GM10248 (cell line): ENCODE results near the gene MEF2C.

Experiments
- CTCF ChIA-PET: fragments of 300-600 bp; sonication (Branson Sonifier 250); formaldehyde crosslinking; extraction: SDS; loops from one replicate; lab custom pipeline; 2021; ENCODE audit warnings: antibody characterized with exemption; lab: Yijun Ruan, JAX
- POLR2A ChIA-PET: fragments of 350-650 bp; sonication (Branson Sonifier 250); formaldehyde crosslinking; extraction: SDS; loops from one replicate; lab custom pipeline; 2020; ENCODE audit warnings: antibody characterized with exemption; lab: Yijun Ruan, JAX
- DNase-seq: peaks from one replicate; pipeline ENCODE4 v3.0.0; 2012; ENCODE audit errors: extremely low spot score
- TF ChIP-seq, protein P1 (sequence below): IDR thresholded peaks from 2 replicates; pipeline ENCODE4 v1.5.1; 2012; ENCODE audit warnings: mild to moderate bottlenecking, low read depth; ENCODE audit errors: extremely low read depth, missing control alignments, control extremely low read depth

MEF2C gene

DNA sequence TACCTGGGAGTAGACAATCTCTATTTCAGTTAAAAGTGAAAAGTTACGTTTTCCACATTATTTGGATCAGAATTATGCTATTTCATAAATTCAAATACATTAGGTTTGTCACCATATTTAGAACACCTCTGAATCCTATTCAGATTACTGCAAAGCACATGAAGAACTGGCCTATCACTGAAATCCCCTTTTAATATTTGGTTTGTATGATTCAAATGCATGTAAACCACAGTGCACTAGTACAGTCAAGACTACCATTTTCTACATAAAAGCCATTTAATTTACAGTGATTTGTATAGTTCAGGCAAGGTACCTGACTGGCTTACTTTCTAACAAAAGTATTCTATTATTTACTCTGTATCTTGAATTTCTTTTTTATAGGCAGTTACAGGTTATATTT, 212.5 kb downstream of the MEF2C start:
- DNase-seq, result no peak
- TF ChIP-seq, protein P1, sequence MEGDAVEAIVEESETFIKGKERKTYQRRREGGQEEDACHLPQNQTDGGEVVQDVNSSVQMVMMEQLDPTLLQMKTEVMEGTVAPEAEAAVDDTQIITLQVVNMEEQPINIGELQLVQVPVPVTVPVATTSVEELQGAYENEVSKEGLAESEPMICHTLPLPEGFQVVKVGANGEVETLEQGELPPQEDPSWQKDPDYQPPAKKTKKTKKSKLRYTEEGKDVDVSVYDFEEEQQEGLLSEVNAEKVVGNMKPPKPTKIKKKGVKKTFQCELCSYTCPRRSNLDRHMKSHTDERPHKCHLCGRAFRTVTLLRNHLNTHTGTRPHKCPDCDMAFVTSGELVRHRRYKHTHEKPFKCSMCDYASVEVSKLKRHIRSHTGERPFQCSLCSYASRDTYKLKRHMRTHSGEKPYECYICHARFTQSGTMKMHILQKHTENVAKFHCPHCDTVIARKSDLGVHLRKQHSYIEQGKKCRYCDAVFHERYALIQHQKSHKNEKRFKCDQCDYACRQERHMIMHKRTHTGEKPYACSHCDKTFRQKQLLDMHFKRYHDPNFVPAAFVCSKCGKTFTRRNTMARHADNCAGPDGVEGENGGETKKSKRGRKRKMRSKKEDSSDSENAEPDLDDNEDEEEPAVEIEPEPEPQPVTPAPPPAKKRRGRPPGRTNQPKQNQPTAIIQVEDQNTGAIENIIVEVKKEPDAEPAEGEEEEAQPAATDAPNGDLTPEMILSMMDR, result no peak
- ChIA-PET POLR2A (no interaction called here), CTCF (interaction anchor here (1.1 to 1.9 kb wide), 2 partner anchors 10 to 20 kb away, joined by 4 to 8 read pairs; no protein-coding TSS in a partner anchor)

DNA sequence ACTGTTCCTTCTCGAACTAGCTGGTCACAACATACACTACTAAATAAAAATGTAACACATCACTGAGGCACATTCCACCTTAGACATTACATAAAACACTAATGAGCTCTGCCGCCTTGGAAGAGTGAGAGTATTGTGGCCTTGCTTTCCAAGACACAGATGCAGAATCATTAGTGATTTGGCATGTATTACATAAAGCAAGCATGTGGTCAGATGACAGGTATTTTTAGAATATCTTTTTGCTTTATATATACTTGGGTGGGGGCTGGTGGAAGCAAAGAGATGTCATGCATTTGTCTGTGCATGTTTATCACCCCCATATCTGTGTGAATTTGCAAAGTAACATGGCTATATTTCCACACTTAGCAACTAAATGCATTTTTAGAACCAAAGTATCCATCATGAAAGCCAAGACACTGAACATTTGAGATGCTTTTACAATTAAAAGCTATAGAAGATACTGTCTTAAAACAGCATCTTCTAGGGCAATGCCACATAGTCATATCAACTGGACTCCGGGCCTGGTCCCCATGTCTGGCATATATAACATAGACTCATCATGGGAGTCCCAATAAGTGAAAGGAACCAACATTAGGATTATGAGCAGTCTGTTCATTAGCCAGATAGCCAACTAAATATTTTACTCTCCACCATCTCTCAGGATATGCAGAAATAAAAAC, 213.5 kb downstream of the MEF2C start:
- TF ChIP-seq, protein P1, result no peak
- ChIA-PET POLR2A (no interaction called here), CTCF (interaction anchor here (0.9 to 1.9 kb wide), 4 partner anchors 11 to 21 kb away, joined by 3 to 8 read pairs (median 4); no protein-coding TSS in a partner anchor)
- DNase-seq, result no peak

DNA sequence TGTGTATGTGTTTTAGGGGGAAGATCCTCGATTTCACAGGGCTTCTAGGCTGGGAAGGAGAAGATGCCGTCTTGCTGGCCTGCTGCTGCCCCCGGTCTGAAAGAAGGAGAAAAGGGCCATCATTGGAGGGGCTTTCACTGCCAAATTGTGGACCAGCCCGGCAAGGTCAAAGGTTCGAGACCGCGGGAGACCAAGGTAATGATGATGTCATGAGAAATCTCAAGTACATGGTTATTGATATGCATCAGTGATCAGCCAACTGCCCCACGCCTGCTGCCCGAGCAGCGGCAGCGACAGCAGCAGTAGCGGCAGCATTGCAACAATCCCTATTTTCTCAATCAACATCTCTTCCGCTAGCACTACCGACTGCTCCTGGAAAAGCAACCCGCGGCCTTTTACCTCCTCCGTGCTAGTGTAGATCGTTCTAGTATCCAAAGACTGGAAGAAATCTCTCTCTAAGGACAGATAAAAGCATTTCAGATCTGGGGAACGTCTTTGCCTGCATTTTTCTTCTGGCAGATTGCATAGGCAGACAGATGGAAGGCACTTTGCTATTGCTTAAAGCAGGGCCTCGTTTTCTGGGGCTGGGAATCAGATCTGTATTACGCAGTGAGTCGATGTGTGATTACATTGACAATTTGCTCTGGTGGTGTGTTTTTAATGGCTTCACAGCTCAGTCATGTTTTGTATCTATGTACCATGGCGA, 215.3 kb downstream of the MEF2C start:
- ChIA-PET CTCF (interaction anchor here (0.8 to 4.1 kb wide), 6 partner anchors 9 to 886 kb away, joined by 3 to 22 read pairs (median 9); no protein-coding TSS in a partner anchor), POLR2A (no interaction called here)
- TF ChIP-seq, protein P1, result no peak
- no peak for DNase-seq
